ENCODE results near the gene SLFN14. TPM values are rescaled to one million over a fixed set of nuclear protein-coding genes. Genes with fewer than 3 reads are reported as not detected.
"Not testable (repeated sequence)": the region's sequence is repeated elsewhere in the genome, so short reads cannot be mapped to it uniquely, and the experiment has no call there.

Gene SLFN14
- total RNA-seq, 1 experiment from 2014 or later = not detected

- Histone ChIP-seq H3K4me2 (ENCODE audit: low read length) (peak overlapping the region; percentile 58), H4K20me1 (ENCODE audit: low read length) (no peaks in the 10 kb centered on the region), H3K36me3 (ENCODE audit: low read depth, low read length) (no peaks in the 10 kb centered on the region), H3F3A (ENCODE audit: low read length, unreplicated experiment) (no peaks in the 10 kb centered on the region), H3K9me2 (replicated peaks; ENCODE audit: low read length) (no peaks in the 10 kb centered on the region), H3K79me2 (ENCODE audit: low read length) (no peaks in the 10 kb centered on the region), H2AFZ (ENCODE audit: low read length) (peak overlapping the region; percentile 81), H3K4me3 (ENCODE audit: low read length) (0 out of 2 replicates have a peak overlapping the region, but pooled peaks have one; percentile 5), H3K4me1 (ENCODE audit: insufficient read depth, low read length) (peaks cover 6% of the 10 kb centered on the region; the same call in 1 of the 2 replicates), H3K9me3 (ENCODE audit: low read length) (no peaks in the 10 kb centered on the region), H3K27me3 (ENCODE audit: low read length) (no peaks in the 10 kb centered on the region), H3K9ac (ENCODE audit: low read length) (no peak overlapping the region), H3K27ac (ENCODE audit: low read length) (no peak overlapping the region)
- CTCF ChIA-PET = interaction anchor here (0.6 to 0.7 kb wide), 3 partner anchors 106 to 294 kb away, joined by 3 to 6 read pairs (median 3); no protein-coding TSS in a partner anchor
- POLR2A ChIA-PET (ENCODE audit: unreplicated experiment) = no interaction called here
- ATAC-seq (no peak), DNase-seq (no peak)
- intact Hi-C loops (cut with micrococcal nuclease) = loop anchor here (1.0 kb wide), 1 partner anchor 368 kb away; no protein-coding TSS in a partner anchor
- TF ChIP-seq EZH2phosphoT487 (IDR thresholded peaks at IDR 0.05; ENCODE audit: borderline replicate concordance, low read length) = no peak
- TF ChIP-seq CTCF (conservative IDR thresholded peaks at IDR 0.05; ENCODE audit: low read depth, low read length) = no peak
- no peak for TF ChIP-seq EZH2 (IDR thresholded peaks at IDR 0.05; ENCODE audit: low read length, unreplicated experiment)
- BruUV-seq (replicated peaks) = no TSS peak
Observed at GRCh38 chr17:35539659-35540026, 21.0 kb downstream of the SLFN14 start.

- POLR2A ChIA-PET (ENCODE audit: unreplicated experiment) = no interaction called here
- no peak for DNase-seq
- Histone ChIP-seq H4K20me1 (ENCODE audit: low read length) (no peaks in the 10 kb centered on the region), H3K27me3 (ENCODE audit: low read length) (no peaks in the 10 kb centered on the region), H3K4me2 (ENCODE audit: low read length) (no peak within 1 kb of the TSS), H3K4me3 (ENCODE audit: low read length) (no peak within 1 kb of the TSS), H3K27ac (ENCODE audit: low read length) (no peak within 1 kb of the TSS), H3K9me3 (ENCODE audit: low read length) (no peaks in the 10 kb centered on the region), H3K9me2 (replicated peaks; ENCODE audit: low read length) (no peaks in the 10 kb centered on the region), H3K4me1 (ENCODE audit: insufficient read depth, low read length) (peaks cover 4% of the 10 kb centered on the region; the same call in 1 of the 2 replicates), H3K9ac (ENCODE audit: low read length) (no peak within 1 kb of the TSS), H3F3A (ENCODE audit: low read length, unreplicated experiment) (no peaks in the 10 kb centered on the region), H2AFZ (ENCODE audit: low read length) (no peak within 1 kb of the TSS), H3K36me3 (ENCODE audit: low read depth, low read length) (no peaks in the 10 kb centered on the region), H3K79me2 (ENCODE audit: low read length) (no peaks in the 10 kb centered on the region)
- no peak for ATAC-seq
- no peak for TF ChIP-seq CTCF (conservative IDR thresholded peaks at IDR 0.05; ENCODE audit: low read depth, low read length)
- no peak for TF ChIP-seq EZH2 (IDR thresholded peaks at IDR 0.05; ENCODE audit: low read length, unreplicated experiment)
- TF ChIP-seq EZH2phosphoT487 (IDR thresholded peaks at IDR 0.05; ENCODE audit: borderline replicate concordance, low read length) = no peak
- BruUV-seq (replicated peaks) = no TSS peak
- intact Hi-C loops (cut with micrococcal nuclease) = no loop called here
- CTCF ChIA-PET = interaction anchor here (0.7 kb wide), 1 partner anchor 80 kb away, joined by 3 read pairs; no protein-coding TSS in a partner anchor
Observed at GRCh38 chr17:35537601-35538141, 22.9 kb downstream of the SLFN14 start, which contains the start of gene SLFN12L. SLFN12L (minus strand) TSS chr17:35537678; CDS start chr17:35522364, 15,314 bp downstream.

GRCh38 chr17:35536664-35537171 is 23.9 kb downstream of the SLFN14 start:
- Histone ChIP-seq H3K9ac (ENCODE audit: low read length) (no peak overlapping the region), H3K4me2 (ENCODE audit: low read length) (no peak overlapping the region), H2AFZ (ENCODE audit: low read length) (no peak overlapping the region), H3K27me3 (ENCODE audit: low read length) (no peaks in the 10 kb centered on the region), H3F3A (ENCODE audit: low read length, unreplicated experiment) (no peaks in the 10 kb centered on the region), H3K4me1 (ENCODE audit: insufficient read depth, low read length) (peaks cover 4% of the 10 kb centered on the region; the same call in 1 of the 2 replicates), H3K36me3 (ENCODE audit: low read depth, low read length) (no peaks in the 10 kb centered on the region), H3K9me3 (ENCODE audit: low read length) (no peaks in the 10 kb centered on the region), H3K79me2 (ENCODE audit: low read length) (no peaks in the 10 kb centered on the region), H3K27ac (ENCODE audit: low read length) (no peak overlapping the region), H4K20me1 (ENCODE audit: low read length) (no peaks in the 10 kb centered on the region), H3K9me2 (replicated peaks; ENCODE audit: low read length) (no peaks in the 10 kb centered on the region), H3K4me3 (ENCODE audit: low read length) (no peak overlapping the region)
- TF ChIP-seq CTCF (conservative IDR thresholded peaks at IDR 0.05; ENCODE audit: low read depth, low read length) (no peak), EZH2 (IDR thresholded peaks at IDR 0.05; ENCODE audit: low read length, unreplicated experiment) (no peak), EZH2phosphoT487 (IDR thresholded peaks at IDR 0.05; ENCODE audit: borderline replicate concordance, low read length) (no peak)
- ChIA-PET CTCF (no interaction called here), POLR2A (ENCODE audit: unreplicated experiment) (no interaction called here)
- BruUV-seq (replicated peaks) = no TSS peak
- DNase-seq (no peak), ATAC-seq (no peak)
- intact Hi-C loops (cut with micrococcal nuclease) = no loop called here

GRCh38 chr17:35535406-35535805 is 25.2 kb downstream of the SLFN14 start:
- BruUV-seq (replicated peaks); POLR2A ChIA-PET (ENCODE audit: unreplicated experiment); H3K27ac ChIP-seq (ENCODE audit: low read length); H3K79me2 ChIP-seq (ENCODE audit: low read length); DNase-seq; H3K9me2 ChIP-seq (replicated peaks; ENCODE audit: low read length); H3K27me3 ChIP-seq (ENCODE audit: low read length); intact Hi-C loops (cut with micrococcal nuclease); H3K4me2 ChIP-seq (ENCODE audit: low read length); ATAC-seq; H3K36me3 ChIP-seq (ENCODE audit: low read depth, low read length); H3K9me3 ChIP-seq (ENCODE audit: low read length); H3K4me3 ChIP-seq (ENCODE audit: low read length); H4K20me1 ChIP-seq (ENCODE audit: low read length); H3K4me1 ChIP-seq (ENCODE audit: insufficient read depth, low read length); H2AFZ ChIP-seq (ENCODE audit: low read length); H3K9ac ChIP-seq (ENCODE audit: low read length); H3F3A ChIP-seq (ENCODE audit: low read length, unreplicated experiment): not testable (repeated sequence)
- CTCF ChIA-PET = interaction anchor here (0.7 kb wide), 1 partner anchor 228 kb away, joined by 5 read pairs; no protein-coding TSS in a partner anchor

Data from PC-3 (cell line).